GM19372 (cell line): Measurements from ENCODE around the gene IL17C.

ENCODE experiments used
- ATAC-seq: cut with Tn5 transposase; IDR thresholded peaks from one replicate; pipeline ENCODE4 v1.9.1; 2021; ENCODE audit warnings: mild to moderate bottlenecking, low read depth, moderate library complexity; ENCODE audit not compliant: unreplicated experiment

The IL17C gene, protein sequence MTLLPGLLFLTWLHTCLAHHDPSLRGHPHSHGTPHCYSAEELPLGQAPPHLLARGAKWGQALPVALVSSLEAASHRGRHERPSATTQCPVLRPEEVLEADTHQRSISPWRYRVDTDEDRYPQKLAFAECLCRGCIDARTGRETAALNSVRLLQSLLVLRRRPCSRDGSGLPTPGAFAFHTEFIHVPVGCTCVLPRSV

DNA sequence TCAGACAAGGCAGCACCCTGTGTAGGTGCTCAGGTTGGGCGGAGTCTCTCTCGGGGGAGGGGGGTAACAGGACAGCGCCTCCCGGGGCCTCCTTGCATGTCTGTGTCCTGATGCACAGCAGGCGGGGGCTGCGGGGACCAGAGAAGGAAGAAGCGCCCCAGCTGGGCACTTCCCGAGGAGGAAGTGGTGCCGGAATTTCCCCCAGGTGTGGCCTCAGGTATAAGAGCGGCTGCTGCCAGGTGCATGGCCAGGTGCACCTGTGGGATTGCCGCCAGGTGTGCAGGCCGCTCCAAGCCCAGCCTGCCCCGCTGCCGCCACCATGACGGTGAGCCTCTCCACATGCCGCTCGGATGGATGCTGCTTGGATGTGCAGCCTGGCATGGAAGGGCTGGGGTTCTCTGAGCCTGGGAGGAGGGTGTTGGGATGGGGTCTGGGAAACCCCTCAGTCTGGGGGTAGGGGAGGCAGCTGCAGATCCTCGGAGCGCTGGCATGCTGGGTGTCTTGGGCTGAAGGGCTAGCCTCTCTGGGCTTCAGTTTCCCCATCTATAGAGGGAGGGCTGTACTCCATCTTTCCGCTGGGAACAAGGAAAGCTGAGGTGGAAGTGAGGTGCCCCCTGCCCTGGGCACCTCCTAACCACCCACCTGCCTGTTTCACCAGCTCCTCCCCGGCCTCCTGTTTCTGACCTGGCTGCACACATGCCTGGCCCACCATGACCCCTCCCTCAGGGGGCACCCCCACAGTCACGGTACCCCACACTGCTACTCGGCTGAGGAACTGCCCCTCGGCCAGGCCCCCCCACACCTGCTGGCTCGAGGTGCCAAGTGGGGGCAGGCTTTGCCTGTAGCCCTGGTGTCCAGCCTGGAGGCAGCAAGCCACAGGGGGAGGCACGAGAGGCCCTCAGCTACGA lies at the start of gene IL17C:
Gene IL17C (plus strand): TSS at position 250 of the 908 bp plus-strand sequence. CDS start 70 bp downstream, at position 320.
- ATAC-seq, result no peak

DNA sequence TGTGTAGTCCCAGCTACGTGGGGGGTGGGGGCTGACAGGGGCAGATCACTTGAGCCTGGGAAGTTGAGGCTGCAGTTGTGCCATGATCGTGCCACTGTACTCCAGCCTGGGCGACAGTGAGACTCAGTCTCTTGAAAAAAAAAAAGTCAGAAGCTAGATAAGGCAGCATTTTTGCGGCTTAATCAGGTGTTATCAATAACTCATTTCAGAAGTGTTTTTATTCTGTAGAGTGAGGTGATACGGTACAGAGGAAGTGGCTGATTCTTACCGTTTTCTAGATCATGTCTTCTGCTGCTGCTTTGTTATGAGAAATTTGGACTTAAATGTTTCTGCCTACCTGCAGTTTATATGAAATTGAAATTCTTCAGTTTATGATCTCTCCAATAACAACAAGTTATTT lies 49.6 kb upstream of the IL17C start:
- no peak for ATAC-seq

DNA sequence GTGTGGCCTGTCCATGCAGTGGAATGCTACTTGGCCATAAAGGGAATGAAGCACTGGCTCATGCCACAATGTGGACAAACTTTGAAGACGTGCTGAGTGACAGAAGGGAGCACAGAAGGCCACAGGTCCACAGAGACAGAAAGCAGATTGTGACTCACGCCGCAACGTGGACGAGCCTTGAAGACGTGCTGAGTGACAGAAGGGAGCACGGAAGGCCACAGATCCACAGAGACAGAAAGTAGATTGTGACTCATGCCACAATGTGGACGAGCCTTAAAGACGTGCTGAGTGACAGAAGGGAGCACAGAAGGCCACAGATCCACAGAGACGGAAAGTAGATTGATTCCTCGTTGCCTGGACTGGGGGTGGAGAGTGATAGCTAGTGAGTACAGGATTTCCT lies 48.9 kb upstream of the IL17C start:
- ATAC-seq, result no peak

DNA sequence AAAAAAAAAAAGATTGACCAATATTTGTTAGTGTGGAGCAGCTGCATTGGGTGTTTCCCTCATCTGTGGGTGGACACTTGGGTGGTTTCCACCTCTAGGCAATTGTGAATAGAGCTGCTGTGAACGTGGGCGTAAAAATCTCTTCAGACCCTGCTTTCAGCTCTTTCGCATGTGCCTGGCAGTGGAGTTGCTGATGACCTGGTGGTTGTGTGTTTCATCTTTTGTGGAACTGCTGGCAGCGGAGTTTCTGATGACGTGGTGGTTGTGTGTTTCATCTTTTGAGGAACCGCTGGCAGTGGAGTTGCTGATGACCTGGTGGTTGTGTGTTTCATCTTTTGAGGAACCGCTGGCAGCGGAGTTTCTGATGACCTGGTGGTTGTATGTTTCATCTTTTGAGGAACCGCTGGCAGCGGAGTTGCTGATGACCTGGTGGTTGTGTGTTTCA lies 46.8 kb upstream of the IL17C start:
- no peak for ATAC-seq

DNA sequence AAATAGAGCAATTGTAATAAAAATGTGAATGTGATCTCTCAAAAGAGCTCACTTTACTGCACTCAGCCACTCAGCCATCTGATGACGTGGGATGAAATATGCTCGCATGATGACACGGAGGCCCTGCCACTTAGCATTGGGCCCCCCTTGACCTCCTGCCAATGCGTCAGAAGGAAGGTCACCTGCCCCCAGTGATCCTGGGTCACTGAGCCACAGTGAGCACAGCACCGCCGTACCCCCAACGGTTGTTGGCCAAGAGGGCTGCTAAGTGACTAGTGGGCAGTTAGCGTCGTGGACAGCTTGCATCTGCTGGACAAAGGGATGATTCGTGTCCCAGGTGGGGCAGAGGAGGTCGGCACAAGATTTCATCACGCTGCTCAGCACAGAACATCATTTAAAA lies 45.3 kb upstream of the IL17C start:
- no peak for ATAC-seq

GRCh38 chr16:88593489-88593888 lies 44.9 kb upstream of the IL17C start:
- ATAC-seq, result no peak

DNA sequence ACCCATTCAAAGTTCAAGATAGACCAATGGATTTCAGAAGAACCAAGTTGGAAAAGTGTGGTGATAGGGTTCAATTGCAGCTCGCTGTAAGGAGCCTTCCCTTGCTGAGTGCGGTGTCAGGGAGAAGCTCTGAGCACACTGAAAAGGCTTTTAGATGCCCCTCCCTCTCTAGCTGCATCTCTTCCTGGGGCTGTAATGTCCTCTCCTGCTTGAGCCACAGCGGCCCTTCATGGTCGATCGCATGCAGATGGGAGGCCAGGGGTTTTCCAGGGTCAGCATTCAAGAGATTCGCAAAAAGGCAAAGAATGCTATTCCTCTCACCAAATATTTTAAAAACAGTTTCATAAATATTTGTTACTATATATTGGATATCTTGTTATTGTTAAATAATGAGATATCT lies 44.5 kb upstream of the IL17C start:
- ATAC-seq, result no peak

GRCh38 chr16:88595101-88595500 lies 43.3 kb upstream of the IL17C start:
- ATAC-seq, result no peak

DNA sequence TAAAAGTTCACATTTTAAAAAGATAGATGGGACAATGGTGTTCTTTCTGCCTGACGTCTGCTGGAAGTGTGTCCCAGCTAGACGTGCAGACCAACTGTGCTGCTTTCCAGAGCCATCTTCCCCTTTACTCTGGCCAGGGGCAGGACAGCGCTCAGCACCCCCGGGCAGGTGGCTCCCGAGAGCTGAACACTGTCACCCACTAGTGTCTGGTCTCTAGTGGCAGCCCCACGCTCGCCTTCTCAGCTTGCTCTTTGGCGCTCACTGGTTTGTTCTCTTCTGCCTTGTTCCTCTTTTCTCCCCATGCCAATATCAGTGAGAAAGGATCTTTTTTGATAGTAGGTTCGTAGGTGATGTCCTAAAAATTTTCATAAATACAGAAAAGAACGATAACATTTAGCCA lies 42.5 kb upstream of the IL17C start:
- ATAC-seq, result no peak

GRCh38 chr16:88596483-88596882 lies 41.9 kb upstream of the IL17C start:
- ATAC-seq, result no peak

DNA sequence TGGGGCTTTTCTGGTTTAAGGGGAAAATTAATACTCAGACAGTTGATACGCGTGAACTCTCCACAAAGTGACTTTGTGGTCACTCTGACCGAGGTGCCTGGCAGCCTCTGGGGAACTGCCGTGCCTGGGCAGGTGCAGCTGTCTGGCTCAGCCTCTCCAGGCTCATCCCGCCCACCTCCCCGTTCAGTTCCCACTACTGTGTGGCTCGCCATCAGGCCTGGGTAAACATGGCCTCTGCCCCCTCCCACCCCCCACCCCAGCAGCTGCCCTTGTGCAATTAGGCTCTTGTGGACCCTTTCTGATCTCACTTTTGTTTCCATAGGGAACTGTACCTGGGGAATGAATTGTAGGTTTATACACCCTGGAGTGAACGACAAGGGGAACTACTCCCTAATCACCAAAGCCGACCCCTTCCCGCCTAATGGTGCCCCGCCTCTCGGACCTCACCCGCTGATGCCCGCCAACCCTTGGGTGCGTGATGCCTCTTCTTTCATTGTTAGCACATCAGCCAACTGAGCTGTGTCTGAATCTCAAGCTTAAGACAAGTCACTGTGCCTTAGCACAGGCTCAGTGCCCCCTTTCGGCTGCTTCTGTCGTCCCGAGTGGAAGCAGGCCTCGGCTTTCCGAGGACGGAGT lies 40.4 kb upstream of the IL17C start:
- ATAC-seq, result no peak

GRCh38 chr16:88599092-88599733 lies 39.2 kb upstream of the IL17C start:
- ATAC-seq, result no peak

GRCh38 chr16:88599825-88600538 lies 38.4 kb upstream of the IL17C start:
- ATAC-seq, result no peak

DNA sequence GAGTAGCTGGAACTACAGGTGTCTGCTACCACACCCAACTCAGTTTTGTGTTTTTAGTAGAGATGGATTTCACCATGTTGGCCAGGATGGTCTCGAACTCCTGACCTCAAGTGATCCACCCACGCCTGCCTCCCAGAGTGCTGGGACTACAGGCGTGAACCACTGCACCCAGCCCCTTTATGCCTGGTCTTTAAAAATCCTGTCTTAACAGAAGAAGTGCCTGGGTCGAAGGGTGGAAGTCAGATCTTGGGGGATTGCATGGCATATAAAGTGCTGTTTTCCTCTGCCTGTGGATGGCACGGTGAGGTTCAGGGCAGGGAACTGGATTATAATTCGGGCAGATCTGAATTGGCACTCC lies 37.9 kb upstream of the IL17C start:
- no peak for ATAC-seq

DNA sequence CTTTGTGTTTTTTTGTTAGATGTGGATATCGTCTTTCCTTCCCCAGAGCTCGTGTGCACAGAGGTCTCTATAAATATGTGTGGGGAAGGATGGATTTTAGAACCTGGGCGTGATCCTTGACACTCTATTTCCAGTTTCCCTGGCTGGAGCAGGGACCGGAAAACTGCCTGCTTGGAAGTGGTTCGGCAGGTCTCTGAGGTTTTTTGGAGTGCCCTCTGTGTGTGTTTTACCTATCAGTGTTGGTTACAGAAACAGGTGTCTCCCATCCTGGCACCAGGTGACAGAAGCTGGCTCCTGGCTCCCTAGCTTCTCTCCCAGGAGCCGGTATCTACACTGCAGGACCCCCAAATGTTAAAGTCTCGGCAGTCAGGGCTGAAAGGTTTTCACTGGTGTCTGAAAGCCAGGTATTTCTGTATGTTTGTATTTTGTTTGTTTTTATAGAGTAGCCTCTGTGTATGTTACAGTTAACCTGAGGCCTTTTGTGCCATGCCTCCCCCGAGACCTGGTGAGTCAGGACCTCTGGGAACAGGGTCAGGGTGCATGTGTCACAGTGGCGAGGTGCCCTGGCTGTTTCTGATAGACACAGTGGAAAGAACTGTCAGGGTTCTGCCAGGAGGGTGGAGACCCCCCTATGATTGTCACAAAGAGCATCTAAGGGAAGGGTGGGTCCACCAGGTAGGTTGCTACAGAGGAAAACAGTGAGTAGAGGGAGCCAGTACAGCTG lies 36.9 kb upstream of the IL17C start:
- ATAC-seq, result no peak

DNA sequence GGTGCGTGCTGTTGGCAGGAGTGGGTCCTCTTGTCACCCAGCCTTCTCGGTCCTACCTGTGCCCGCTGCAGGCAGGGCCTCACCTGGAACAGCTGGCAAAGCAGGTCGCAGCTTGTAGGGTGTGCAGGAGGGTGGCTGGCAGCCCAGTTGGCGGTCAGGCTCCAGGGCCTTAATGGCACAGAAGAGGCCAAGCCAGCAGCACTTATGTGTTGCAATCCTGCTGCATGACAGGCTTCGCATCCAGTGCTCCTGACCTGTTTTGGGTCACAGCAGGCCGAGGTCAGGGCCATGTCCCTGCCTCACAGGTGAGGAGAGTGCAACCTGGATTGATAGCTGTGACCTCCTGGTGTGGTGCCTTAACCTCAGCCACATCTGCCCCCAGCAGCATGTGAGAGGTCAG lies 36.3 kb upstream of the IL17C start:
- no peak for ATAC-seq

GRCh38 chr16:88605186-88606147 lies 32.9 kb upstream of the IL17C start:
- ATAC-seq, result no peak

DNA sequence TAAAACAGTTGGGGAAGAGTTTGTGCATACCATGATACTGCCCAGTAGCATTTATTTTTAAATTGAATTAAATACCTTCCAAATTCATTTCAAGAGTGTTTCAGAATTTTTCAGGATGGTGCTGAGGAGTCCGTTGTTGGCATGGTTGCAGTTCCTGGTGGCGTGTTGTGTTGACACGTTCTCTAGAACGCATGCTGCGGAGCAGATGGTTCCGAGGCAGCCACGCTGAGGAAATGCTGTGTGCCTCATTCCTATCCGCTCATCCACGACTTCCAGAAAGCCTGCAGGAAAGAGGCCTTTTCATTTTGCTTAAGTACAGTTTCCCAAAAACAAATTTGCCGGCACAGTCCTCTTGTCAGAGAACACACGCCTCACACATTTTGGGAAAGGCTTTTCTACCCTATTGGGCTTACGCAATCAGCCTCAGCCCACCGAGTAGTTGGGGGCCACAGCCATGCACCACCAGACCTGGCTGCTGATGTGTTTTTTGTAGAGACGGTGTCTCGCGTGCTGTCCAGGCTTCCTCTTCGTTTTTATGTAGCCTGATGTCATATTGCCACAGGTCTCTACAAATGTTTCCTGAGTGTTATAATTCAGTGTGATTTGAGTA lies 32.1 kb upstream of the IL17C start:
- ATAC-seq, result no peak
